Activated naive CD4-positive, alpha-beta T cell treated with anti-CD3 and anti-CD28 coated beads, Interleukin-2, amount 50 U/mL, for 72 hours (primary cell): ENCODE data around the gene NPTX2. TPM values are rescaled to one million over a fixed set of nuclear protein-coding genes. Genes with fewer than 3 reads are reported as not detected.

ENCODE experiments used
- ATAC-seq, 2 donors: fragments of 150-1000 bp; cut with Tn5 transposase; 2 replicates each; pipeline ENCODE4 v1.10.0; 2021; ENCODE audit warnings: mild to moderate bottlenecking in 2 of 2, moderate library complexity in 2 of 2
- DNase-seq, 2 donors: peaks; one replicate each; pipeline ENCODE4 v3.0.0; 2021 to 2022; ENCODE audit warnings: low spot score in 2 of 2
- H3K27ac Mint-ChIP-seq, 2 donors: one replicate each; pipeline ENCODE4 v1.8.0; 2022; ENCODE audit warnings: mild to moderate bottlenecking in 2 of 2, mixed read lengths in 2 of 2
- H3K36me3 Mint-ChIP-seq, 2 donors: one replicate each; pipeline ENCODE4 v1.8.0; 2022; ENCODE audit warnings: mixed read lengths in 2 of 2
- H3K9me3 Mint-ChIP-seq, 2 donors: one replicate each; pipeline ENCODE4 v1.8.0; 2022; ENCODE audit warnings: mixed read lengths in 2 of 2
- total RNA-seq, 2 donors: library from RNA; stranded (reverse); gene quantifications; one replicate each; pipeline ENCODE4 v1.2.3, GENCODE V29; 2022

NPTX2 gene
- total RNA-seq, 2 donors from 2014 or later: not detected

GRCh38 chr7:98662289-98662688, 45.2 kb downstream of the NPTX2 start:
- Mint-ChIP-seq H3K27ac (no peak overlapping the region), H3K9me3 (peaks cover 8 to 13% of the 10 kb centered on the region in 2 donors), H3K36me3 (no peaks in the 10 kb centered on the region)
- DNase-seq (no peak), ATAC-seq (no peak)

DNA sequence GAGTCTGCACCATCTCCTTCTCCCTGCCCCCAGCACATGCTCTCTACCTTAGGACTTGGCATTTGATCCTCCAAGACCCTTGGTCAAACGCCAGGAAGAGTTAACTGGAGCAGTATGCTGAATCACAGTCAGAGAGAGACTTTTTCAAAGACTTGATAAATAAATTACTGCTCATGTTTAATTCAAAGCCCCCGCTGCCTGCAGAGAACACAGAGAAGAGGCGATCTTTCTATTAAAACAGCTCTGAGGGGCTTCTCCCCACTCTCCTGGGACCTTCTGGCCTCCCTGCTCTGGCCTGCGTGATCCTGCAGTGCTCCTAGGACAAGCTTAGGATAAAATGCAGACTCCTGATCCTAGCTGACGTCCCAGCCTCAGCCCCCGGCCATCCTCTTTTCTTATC, 47.8 kb downstream of the NPTX2 start:
- H3K36me3 Mint-ChIP-seq: no peaks in the 10 kb centered on the region
- DNase-seq (no peak), ATAC-seq (no peak)
- no peak overlapping the region for H3K27ac Mint-ChIP-seq
- H3K9me3 Mint-ChIP-seq: peaks cover 5 to 13% of the 10 kb centered on the region in 2 donors

- no peak for DNase-seq
- H3K36me3 Mint-ChIP-seq: no peaks in the 10 kb centered on the region
- no peak for ATAC-seq
- H3K9me3 Mint-ChIP-seq: peaks cover 13 to 30% of the 10 kb centered on the region in 2 donors
- no peak overlapping the region for H3K27ac Mint-ChIP-seq
Observed at GRCh38 chr7:98668255-98668654, 51.2 kb downstream of the NPTX2 start.

- no peaks in the 10 kb centered on the region for H3K36me3 Mint-ChIP-seq
- no peak for ATAC-seq
Observed at GRCh38 chr7:98669329-98670000, 52.4 kb downstream of the NPTX2 start.

DNA sequence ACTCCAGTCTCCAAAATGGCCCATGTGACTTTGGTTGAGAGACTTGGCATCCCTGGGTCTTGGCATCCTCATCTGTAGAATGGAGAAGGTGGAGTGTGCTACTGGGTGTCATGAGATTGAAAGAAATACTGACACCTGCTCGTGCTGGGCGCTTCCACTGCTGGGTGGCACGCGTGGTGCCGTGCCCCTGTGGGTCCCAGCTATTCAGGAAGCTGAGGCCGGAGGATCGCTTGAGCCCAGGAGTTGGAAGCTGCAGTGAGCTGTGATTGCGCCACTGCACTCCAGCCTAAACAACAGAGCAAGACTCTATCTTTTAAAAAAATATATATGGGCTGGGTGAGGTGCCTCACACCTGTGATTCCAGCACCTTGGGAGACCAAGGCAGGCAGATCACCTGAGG, 53.1 kb downstream of the NPTX2 start:
- no peak for DNase-seq
- no peak for ATAC-seq
- no peaks in the 10 kb centered on the region for H3K36me3 Mint-ChIP-seq
- no peak overlapping the region for H3K27ac Mint-ChIP-seq
- peaks cover 8 to 20% of the 10 kb centered on the region in 2 donors for H3K9me3 Mint-ChIP-seq

More at GRCh38 chr7:98669329-98670000, 52.4 kb downstream of the NPTX2 start:
- peaks cover 8 to 23% of the 10 kb centered on the region in 2 donors for H3K9me3 Mint-ChIP-seq
- DNase-seq: no peak
- no peak overlapping the region for H3K27ac Mint-ChIP-seq

DNA sequence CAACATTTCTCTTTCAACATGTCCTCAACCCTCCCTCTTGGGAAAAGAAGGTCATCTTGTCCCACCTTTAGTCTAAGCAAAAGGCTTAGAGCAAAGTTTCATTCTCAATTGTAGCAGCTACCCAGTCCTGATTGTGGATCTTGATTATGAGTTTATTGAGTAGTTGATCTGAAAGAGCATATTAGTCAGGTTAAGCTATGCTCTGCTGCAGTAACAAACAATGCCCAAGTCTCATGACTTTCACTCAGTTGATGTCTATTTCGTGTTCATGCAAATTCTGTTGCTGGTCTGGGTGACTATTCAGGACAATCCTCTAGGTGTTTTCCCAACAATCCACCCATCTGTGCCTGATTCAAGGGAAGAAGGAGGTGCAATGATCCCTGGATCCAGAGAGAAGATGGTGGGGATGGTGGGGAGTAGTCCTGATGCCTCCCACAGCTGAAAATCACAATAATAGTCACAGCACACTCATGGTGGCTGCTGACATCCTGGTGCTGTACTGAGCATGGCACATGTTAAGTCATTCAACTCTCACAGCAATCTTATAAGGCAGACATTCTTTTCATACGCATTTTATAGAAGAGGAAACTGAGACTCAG, 54.7 kb downstream of the NPTX2 start:
- Mint-ChIP-seq H3K9me3 (peaks cover 8 to 17% of the 10 kb centered on the region in 2 donors), H3K27ac (no peak overlapping the region), H3K36me3 (no peaks in the 10 kb centered on the region)
- ATAC-seq (no peak), DNase-seq (no peak)

DNA sequence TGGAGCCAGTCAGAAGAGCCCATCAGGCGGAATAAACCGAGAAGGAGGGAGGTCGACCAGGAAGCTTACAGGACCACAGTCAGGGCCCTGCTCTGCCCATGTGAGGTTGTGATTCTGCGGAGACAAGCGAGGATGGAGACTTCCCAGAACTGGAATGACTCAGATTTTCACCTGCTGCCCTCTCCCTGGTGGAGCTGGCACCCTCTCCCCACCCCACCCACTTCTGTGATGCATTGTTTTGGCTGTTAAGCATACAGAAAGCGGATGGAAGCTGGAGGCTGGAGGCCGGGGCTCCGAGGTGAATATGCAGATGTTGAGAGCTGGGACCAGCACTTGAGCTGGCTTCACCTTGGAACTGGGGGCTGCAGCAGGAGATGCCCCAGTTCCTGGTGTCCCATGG, 57.4 kb downstream of the NPTX2 start:
- H3K36me3 Mint-ChIP-seq: peaks cover 0 to 4% of the 10 kb centered on the region in 2 donors
- H3K9me3 Mint-ChIP-seq: peaks cover 8 to 17% of the 10 kb centered on the region in 2 donors

GRCh38 chr7:98674881-98675280, 57.8 kb downstream of the NPTX2 start:
- ATAC-seq (no peak), DNase-seq (no peak)
- H3K9me3 Mint-ChIP-seq: peaks cover 8 to 17% of the 10 kb centered on the region in 2 donors
- no peak overlapping the region for H3K27ac Mint-ChIP-seq
- H3K36me3 Mint-ChIP-seq: peaks cover 0 to 4% of the 10 kb centered on the region in 2 donors

More for the DNA sequence above, 57.4 kb downstream of the NPTX2 start:
- H3K27ac Mint-ChIP-seq: no peak overlapping the region
- no peak for DNase-seq
- ATAC-seq: no peak

GRCh38 chr7:98678215-98678614, 61.1 kb downstream of the NPTX2 start:
- Mint-ChIP-seq H3K9me3 (no peaks in the 10 kb centered on the region), H3K36me3 (peaks cover 0 to 4% of the 10 kb centered on the region in 2 donors), H3K27ac (no peak overlapping the region)
- ATAC-seq (no peak), DNase-seq (no peak)

Other genes starting within 250 kb of the NPTX2 start
- gene BAIAP2L1, start 216.2 kb upstream of the NPTX2 start, total RNA-seq: 1 to 10 TPM; 4.2 to 5.1 TPM